AG04449 (cell line): ENCODE data around the gene CTDSPL.

ENCODE experiments used
- CTCF ChIA-PET: fragments of 350-600 bp; formaldehyde crosslinking; extraction: SDS; loops from one replicate; lab custom pipeline; 2021; ENCODE audit warnings: antibody characterized with exemption; lab: Yijun Ruan, JAX
- POLR2A ChIA-PET: fragments of 400-600, 350-600 bp; formaldehyde crosslinking; extraction: SDS; loops from one replicate; lab custom pipeline; 2020; ENCODE audit warnings: antibody characterized with exemption, inconsistent platforms; lab: Yijun Ruan, JAX
- DNase-seq: peaks from one replicate; pipeline ENCODE4 v3.0.0-alpha.2; 2010; ENCODE audit warnings: low read depth, low spot score
- H3K4me3 ChIP-seq: 2 replicates; pipeline ENCODE4 v1.5.1; 2011; ENCODE audit warnings: low read depth, mild to moderate bottlenecking, control low read depth, low read length
- CTCF ChIP-seq: IDR thresholded peaks from one replicate; pipeline ENCODE4 v1.5.1; 2011; ENCODE audit warnings: mild to moderate bottlenecking, moderate library complexity, low read length, control low read depth, inconsistent platforms; ENCODE audit not compliant: insufficient read depth; ENCODE audit errors: missing control alignments

The CTDSPL gene

GRCh38 chr3:37995652-37996641, 134.3 kb downstream of the CTDSPL start:
- DNase-seq = no peak
- no peak overlapping the region for H3K4me3 ChIP-seq
- ChIA-PET POLR2A (interaction anchor here (0.6 kb wide), 1 partner anchor 128 kb away, joined by 4 read pairs; no protein-coding TSS in a partner anchor), CTCF (interaction anchor here (0.8 to 1.9 kb wide), 19 partner anchors 9 to 352 kb away, joined by 3 to 20 read pairs (median 3); no protein-coding TSS in a partner anchor)
- no peak for TF ChIP-seq CTCF

- DNase-seq = no peak
- H3K4me3 ChIP-seq = no peak overlapping the region
- POLR2A ChIA-PET = interaction anchor here (0.6 kb wide), 1 partner anchor 127 kb away, joined by 4 read pairs; no protein-coding TSS in a partner anchor
- CTCF ChIA-PET = interaction anchor here (0.7 to 1.9 kb wide), 22 partner anchors 8 to 351 kb away, joined by 3 to 20 read pairs (median 3); partner anchors contain the start of gene PLCD1
- peak; percentile 90 for TF ChIP-seq CTCF
Measured at GRCh38 chr3:37996785-37997301, 135.2 kb downstream of the CTDSPL start.

GRCh38 chr3:37997342-37997741, 135.7 kb downstream of the CTDSPL start:
- ChIA-PET POLR2A (no interaction called here), CTCF (interaction anchor here (0.7 to 1.9 kb wide), 24 partner anchors 8 to 351 kb away, joined by 3 to 20 read pairs (median 3); partner anchors contain the start of gene PLCD1)
- no peak overlapping the region for H3K4me3 ChIP-seq
- no peak for TF ChIP-seq CTCF
- DNase-seq = no peak

GRCh38 chr3:37997791-37998370, 136.2 kb downstream of the CTDSPL start:
- CTCF ChIA-PET = interaction anchor here (0.8 to 1.9 kb wide), 15 partner anchors 15 to 350 kb away, joined by 3 to 20 read pairs (median 3); partner anchors contain the start of gene PLCD1
- no peak for TF ChIP-seq CTCF

GRCh38 chr3:37999836-38000235, 138.2 kb downstream of the CTDSPL start:
- DNase-seq = no peak
- CTCF ChIA-PET = no interaction called here
- H3K4me3 ChIP-seq = no peak overlapping the region
- POLR2A ChIA-PET = no interaction called here
- TF ChIP-seq CTCF = no peak

More at GRCh38 chr3:37997791-37998370, 136.2 kb downstream of the CTDSPL start:
- H3K4me3 ChIP-seq = no peak overlapping the region
- POLR2A ChIA-PET = no interaction called here
- no peak for DNase-seq
